OCI-LY7 (cell line): ENCODE measurements around the gene C5orf34. TPM values are rescaled to one million over a fixed set of nuclear protein-coding genes. Genes with fewer than 3 reads are reported as not detected.
A peak's percentile ranks its signal among the peaks of the same experiment; 100 is the strongest.
"Not testable (repeated sequence)": the region's sequence is repeated elsewhere in the genome, so short reads cannot be mapped to it uniquely, and the experiment has no call there.

ENCODE experiments used
- BruUV-seq: library from RNA; stranded (reverse); fragments of 400-500 nt; replicated peaks from 2 replicates; lab custom pipeline; 2021; lab: Mats Ljungman, UMichigan
- CTCF ChIA-PET: fragments of 300-600 bp; sonication (Branson Sonifier 250); formaldehyde crosslinking; loops from one replicate; lab custom pipeline; 2022; ENCODE audit warnings: antibody characterized with exemption; ENCODE audit not compliant: unreplicated experiment; lab: Charles Lee
- POLR2A ChIA-PET: fragments of 300-600 bp; sonication (Branson Sonifier 250); formaldehyde crosslinking; loops from one replicate; lab custom pipeline; 2022; ENCODE audit warnings: antibody characterized with exemption; lab: Charles Lee
- DNase-seq: peaks from one replicate; pipeline ENCODE4 v3.0.0-alpha.2; 2015; ENCODE audit warnings: low spot score
- H2AFZ ChIP-seq: fragments of 200-600 bp; sonication (generic), shearing (Covaris generic); 2 replicates; pipeline ENCODE4 v1.6.1; 2014; ENCODE audit warnings: mild to moderate bottlenecking, antibody characterized with exemption, low read length, moderate library complexity
- H3K27ac ChIP-seq: fragments of 200-600 bp; sonication (generic); 2 replicates; pipeline ENCODE4 v1.5.1; 2014; ENCODE audit warnings: mixed run types, low read depth, mild to moderate bottlenecking, moderate library complexity, low read length, inconsistent platforms; ENCODE audit not compliant: poor library complexity, severe bottlenecking
- H3K36me3 ChIP-seq: fragments of 200-600 bp; sonication (generic); 2 replicates; pipeline ENCODE4 v1.6.1; 2014; ENCODE audit warnings: mild to moderate bottlenecking, antibody characterized with exemption, low read length, moderate library complexity, mixed read lengths; ENCODE audit not compliant: insufficient read depth
- H3K4me1 ChIP-seq: fragments of 200-600 bp; sonication (generic); 2 replicates; pipeline ENCODE4 v1.5.1; 2014; ENCODE audit warnings: mild to moderate bottlenecking, low read length; ENCODE audit not compliant: insufficient read depth, poor library complexity, severe bottlenecking
- H3K4me2 ChIP-seq: fragments of 200-600 bp; sonication (generic); 2 replicates; pipeline ENCODE4 v1.6.1; 2014; ENCODE audit warnings: mild to moderate bottlenecking, low read length
- H3K4me3 ChIP-seq: fragments of 200-600 bp; sonication (generic); 2 replicates; pipeline ENCODE4 v1.5.1; 2014; ENCODE audit warnings: mild to moderate bottlenecking, low read depth, low read length; ENCODE audit not compliant: poor library complexity, severe bottlenecking
- H3K79me2 ChIP-seq: fragments of 200-600 bp; sonication (generic); 2 replicates; pipeline ENCODE4 v1.6.1; 2016; ENCODE audit warnings: low read depth, mild to moderate bottlenecking, low read length, moderate library complexity, mixed read lengths; ENCODE audit not compliant: insufficient read depth
- H3K9me2 ChIP-seq: fragments of 200-600 bp; sonication (generic); 2 replicates; pipeline ENCODE4 v1.6.1; 2016; ENCODE audit warnings: mild to moderate bottlenecking, low read length, mixed read lengths; ENCODE audit not compliant: insufficient read depth
- H3K9me3 ChIP-seq: fragments of 200-600 bp; sonication (generic); 2 replicates; pipeline ENCODE4 v1.6.1; 2014; ENCODE audit warnings: mild to moderate bottlenecking, mixed run types, low read length, mixed read lengths
- H4K20me1 ChIP-seq: fragments of 200-600 bp; sonication (generic); 2 replicates; pipeline ENCODE4 v1.6.1; 2014; ENCODE audit warnings: mild to moderate bottlenecking, antibody characterized with exemption, low read length, moderate library complexity, mixed read lengths; ENCODE audit not compliant: insufficient read depth
- EZH2phosphoT487 ChIP-seq: fragments of 200-600 bp; sonication (generic); IDR thresholded peaks from 2 replicates; pipeline ENCODE4 v1.6.1; 2018; ENCODE audit warnings: low read depth, borderline replicate concordance, mild to moderate bottlenecking, mixed run types, antibody characterized with exemption, low read length, moderate library complexity, mixed read lengths
- intact Hi-C: fragments of 100-400 bp; cut with micrococcal nuclease; formaldehyde crosslinking; loops from one replicate; pipeline ENCODE4 v1.10.0; 2022; ENCODE audit not compliant: unreplicated experiment
- total RNA-seq, 2 experiments: library from RNA; depleted of rRNA in 1 of 2; stranded (reverse); fragments of >200 nt in 1 of 2; shearing (Covaris generic) in 1 of 2; gene quantifications; 2 replicates each; pipeline ENCODE4 v1.2.3, GENCODE V29; 2014 to 2022
- TF ChIP-seq, protein P1 (sequence below): fragments of 200-600 bp; sonication (generic); conservative IDR thresholded peaks from 2 replicates; pipeline ENCODE4 v1.5.1; 2014; ENCODE audit warnings: mild to moderate bottlenecking, antibody characterized with exemption, low read length, moderate library complexity, mixed read lengths

C5orf34 gene
- total RNA-seq, 2 experiments from 2014 or later = 30.9 to 33.9 TPM

DNA sequence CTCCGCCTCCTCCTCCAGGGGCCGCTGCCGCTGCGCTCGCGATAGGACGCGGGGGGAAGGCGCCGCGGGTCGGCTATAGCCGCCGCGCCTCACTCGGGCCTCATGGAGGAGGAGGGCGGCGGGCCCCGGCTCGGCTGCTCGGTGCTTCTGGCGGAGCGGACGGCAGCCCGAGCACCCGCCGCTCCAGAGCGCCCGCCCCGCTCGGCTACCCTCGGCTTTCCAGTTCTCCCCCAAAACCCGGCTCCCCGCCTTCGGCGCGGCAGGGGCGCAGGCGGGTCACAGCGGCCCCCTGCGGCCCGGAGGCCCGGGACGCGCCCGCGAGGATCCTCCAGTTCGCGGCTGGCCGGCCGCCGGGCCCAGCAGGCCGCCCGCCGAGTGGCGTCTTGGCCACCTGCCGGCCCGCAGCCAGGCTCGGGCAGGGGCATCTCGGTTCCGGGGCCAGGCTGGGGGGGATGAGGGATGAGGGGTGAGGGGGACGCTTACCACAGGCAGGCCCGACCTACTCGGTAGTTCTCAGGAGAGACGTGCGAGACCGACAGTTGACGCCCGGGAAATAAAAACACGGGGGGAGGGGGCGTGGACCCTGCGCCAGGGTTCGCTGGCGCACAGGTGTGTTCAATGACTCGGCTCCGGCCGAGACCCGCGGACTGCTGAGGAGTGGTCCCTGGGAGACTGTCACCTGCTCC is 42.1 kb upstream of the C5orf34 start, which contains the start of gene PAIP1:
PAIP1 (minus strand) TSS at position 221 of the 686 bp plus-strand sequence. CDS start 231 bp downstream, outside the sequence.
- Histone ChIP-seq H3K79me2 (peaks cover 42% of the 10 kb centered on the region), H3K27ac (peak within 1 kb of the TSS; percentile 77), H3K4me1 (peaks cover 35% of the 10 kb centered on the region), H3K4me2 (peak within 1 kb of the TSS; percentile 99), H2AFZ (peak within 1 kb of the TSS; percentile 100), H4K20me1 (peaks cover 18% of the 10 kb centered on the region; the same call in 1 of the 2 replicates), H3K36me3 (peaks cover 35% of the 10 kb centered on the region), H3K4me3 (peak within 1 kb of the TSS; percentile 75), H3K9me2 (no peaks in the 10 kb centered on the region), H3K9me3 (no peaks in the 10 kb centered on the region)
- intact Hi-C loops = loop anchor here (1.0 to 5.0 kb wide), 5 partner anchors 42 to 436 kb away; partner anchors contain the start of genes C5orf34, HMGCS1, NNT and TMEM267
- no TSS peak for BruUV-seq
- TF ChIP-seq, protein P1, sequence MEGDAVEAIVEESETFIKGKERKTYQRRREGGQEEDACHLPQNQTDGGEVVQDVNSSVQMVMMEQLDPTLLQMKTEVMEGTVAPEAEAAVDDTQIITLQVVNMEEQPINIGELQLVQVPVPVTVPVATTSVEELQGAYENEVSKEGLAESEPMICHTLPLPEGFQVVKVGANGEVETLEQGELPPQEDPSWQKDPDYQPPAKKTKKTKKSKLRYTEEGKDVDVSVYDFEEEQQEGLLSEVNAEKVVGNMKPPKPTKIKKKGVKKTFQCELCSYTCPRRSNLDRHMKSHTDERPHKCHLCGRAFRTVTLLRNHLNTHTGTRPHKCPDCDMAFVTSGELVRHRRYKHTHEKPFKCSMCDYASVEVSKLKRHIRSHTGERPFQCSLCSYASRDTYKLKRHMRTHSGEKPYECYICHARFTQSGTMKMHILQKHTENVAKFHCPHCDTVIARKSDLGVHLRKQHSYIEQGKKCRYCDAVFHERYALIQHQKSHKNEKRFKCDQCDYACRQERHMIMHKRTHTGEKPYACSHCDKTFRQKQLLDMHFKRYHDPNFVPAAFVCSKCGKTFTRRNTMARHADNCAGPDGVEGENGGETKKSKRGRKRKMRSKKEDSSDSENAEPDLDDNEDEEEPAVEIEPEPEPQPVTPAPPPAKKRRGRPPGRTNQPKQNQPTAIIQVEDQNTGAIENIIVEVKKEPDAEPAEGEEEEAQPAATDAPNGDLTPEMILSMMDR = peak; percentile 80
- TF ChIP-seq EZH2phosphoT487 = no peak
- peak; percentile 89 for DNase-seq
- CTCF ChIA-PET = no interaction called here
- POLR2A ChIA-PET = interaction anchor here (0.9 to 4.8 kb wide), 3 partner anchors 14 to 72 kb away, joined by 3 to 57 read pairs (median 3); no protein-coding TSS in a partner anchor

DNA sequence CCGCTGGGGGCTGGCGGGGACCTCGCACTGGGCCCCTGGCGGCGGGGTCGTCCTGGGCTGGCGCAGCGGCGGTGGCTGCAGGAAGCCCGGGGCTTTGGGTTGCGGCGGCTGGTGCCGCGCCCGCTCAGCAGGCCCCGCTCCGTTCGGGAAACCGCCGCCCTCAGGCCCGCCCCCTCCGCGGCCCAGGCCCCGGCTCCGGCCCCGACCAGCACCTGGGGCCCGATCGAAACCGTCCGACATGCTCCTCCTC is 41.6 kb upstream of the C5orf34 start:
- BruUV-seq, CTCF ChIA-PET, H3K9me2 ChIP-seq, H3K9me3 ChIP-seq, DNase-seq: not testable (repeated sequence)
- peak overlapping the region; percentile 100 for H2AFZ ChIP-seq
- POLR2A ChIA-PET = interaction anchor here (0.6 to 4.8 kb wide), 3 partner anchors 14 to 52 kb away, joined by 3 to 57 read pairs (median 11); partner anchors contain the start of gene NNT
- peaks cover 39% of the 10 kb centered on the region for H3K36me3 ChIP-seq
- peaks cover 35% of the 10 kb centered on the region for H3K4me1 ChIP-seq
- peak overlapping the region; percentile 99 for H3K4me2 ChIP-seq
- H3K79me2 ChIP-seq = peaks cover 47% of the 10 kb centered on the region
- H4K20me1 ChIP-seq = peaks cover 21% of the 10 kb centered on the region; the same call in 1 of the 2 replicates
- H3K4me3 ChIP-seq = peak overlapping the region; percentile 75
- H3K27ac ChIP-seq = peak overlapping the region; percentile 77
- intact Hi-C loops = loop anchor here (1.0 to 5.0 kb wide), 4 partner anchors 41 to 435 kb away; partner anchors contain the start of genes C5orf34, HMGCS1 and NNT

DNA sequence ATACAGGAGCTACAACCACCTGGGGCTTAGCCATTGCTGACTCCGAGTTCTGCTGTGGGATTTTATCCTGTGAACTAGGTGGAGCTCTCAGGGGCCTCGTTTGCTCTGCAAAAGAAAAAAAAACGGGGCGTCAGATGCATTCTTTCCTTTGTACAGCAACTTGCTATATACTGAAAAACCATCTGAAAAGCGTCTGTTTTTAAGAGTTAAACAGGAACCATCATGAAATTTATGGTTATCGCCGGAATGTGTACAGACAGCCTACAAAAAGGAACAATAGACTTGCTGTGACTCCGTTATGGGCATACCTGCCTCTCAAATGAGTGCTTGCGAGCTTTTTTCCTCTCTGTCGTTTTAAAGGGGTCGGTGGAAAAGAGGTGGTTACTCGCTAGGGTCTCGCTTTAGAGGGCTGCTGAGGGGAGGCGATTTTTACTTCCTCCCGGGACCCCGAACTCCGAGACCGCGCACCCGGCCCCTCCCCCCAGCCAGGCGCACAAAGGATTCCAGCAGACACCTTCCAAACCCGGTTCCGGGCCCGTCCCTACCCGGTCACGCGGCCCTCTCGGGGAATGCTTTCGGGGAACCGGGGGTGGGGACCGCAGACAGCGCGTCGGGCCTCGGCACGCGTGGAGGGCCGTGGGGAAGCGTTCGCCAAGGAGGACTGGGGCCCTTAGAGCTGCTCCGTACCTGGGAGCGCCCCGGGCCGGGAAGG is 41.1 kb upstream of the C5orf34 start:
- no peaks in the 10 kb centered on the region for H3K9me2 ChIP-seq
- peaks cover 35% of the 10 kb centered on the region for H3K4me1 ChIP-seq
- peaks cover 21% of the 10 kb centered on the region; the same call in 1 of the 2 replicates for H4K20me1 ChIP-seq
- peak overlapping the region; percentile 75 for H3K4me3 ChIP-seq
- peaks cover 44% of the 10 kb centered on the region for H3K36me3 ChIP-seq
- BruUV-seq = no TSS peak
- intact Hi-C loops = loop anchor here (1.0 to 5.0 kb wide), 4 partner anchors 41 to 435 kb away; partner anchors contain the start of genes C5orf34, HMGCS1 and NNT
- H3K27ac ChIP-seq = peak overlapping the region; percentile 77
- ChIA-PET CTCF (no interaction called here), POLR2A (interaction anchor here (0.6 to 4.8 kb wide), 7 partner anchors 13 to 72 kb away, joined by 3 to 57 read pairs (median 3); partner anchors contain the start of genes NNT and TMEM267)
- TF ChIP-seq EZH2phosphoT487 = no peak
- TF ChIP-seq, protein P1 = peak; percentile 48; the same call in 1 of the 2 replicates
- peaks cover 52% of the 10 kb centered on the region for H3K79me2 ChIP-seq
- peak; percentile 51 for DNase-seq
- peak overlapping the region; percentile 99 for H3K4me2 ChIP-seq
- peak overlapping the region; percentile 73 for H2AFZ ChIP-seq
- H3K9me3 ChIP-seq = no peaks in the 10 kb centered on the region
